Neutrophil (primary cell): ENCODE data around the gene HEBP1.

ENCODE experiments used
- H3K27ac ChIP-seq: fragments of 200-600 bp; sonication (generic); 2 replicates; pipeline ENCODE4 v1.5.1; 2016; ENCODE audit warnings: mild to moderate bottlenecking, moderate library complexity
- H3K27me3 ChIP-seq: fragments of 200-600 bp; sonication (generic); 2 replicates; pipeline ENCODE4 v1.6.0; 2016; ENCODE audit warnings: mild to moderate bottlenecking
- H3K36me3 ChIP-seq: fragments of 200-600 bp; sonication (generic); 2 replicates; pipeline ENCODE4 v1.5.1; 2017
- H3K4me1 ChIP-seq, 2 experiments: fragments of 200-600 bp in 1 of 2; sonication (generic) in 1 of 2; 1 replicate in 1 of 2; 2 replicates in 1 of 2; pipeline versions ENCODE4 v1.5.1 to v1.6.1; 2013 to 2016; ENCODE audit warnings: low read depth in 1 of 2, low read length in 1 of 2, mild to moderate bottlenecking in 1 of 2, moderate library complexity in 1 of 2; ENCODE audit not compliant: control insufficient read depth in 1 of 2, insufficient read depth in 1 of 2
- H3K4me3 ChIP-seq, 2 experiments: fragments of 200-600 bp in 1 of 2; sonication (generic) in 1 of 2; 1 replicate in 1 of 2; 2 replicates in 1 of 2; pipeline ENCODE4 v1.5.1; 2013 to 2016; ENCODE audit warnings: low read depth in 1 of 2, low read length in 1 of 2, mild to moderate bottlenecking in 1 of 2, moderate library complexity in 1 of 2
- H3K9me3 ChIP-seq: fragments of 200-600 bp; sonication (generic); 2 replicates; pipeline ENCODE4 v1.5.1; 2016
- CTCF ChIP-seq: fragments of 200-600 bp; sonication (generic); IDR thresholded peaks from 2 replicates; pipeline ENCODE4 v1.5.1; 2016; ENCODE audit warnings: antibody characterized with exemption

The HEBP1 gene

GRCh38 chr12:12987421-12987820 is 12.6 kb downstream of the HEBP1 start:
- peaks cover 4 to 6% of the 10 kb centered on the region in 2 experiments for H3K4me1 ChIP-seq
- peaks cover 22% of the 10 kb centered on the region for H3K36me3 ChIP-seq
- H3K27me3 ChIP-seq, result no peaks in the 10 kb centered on the region
- H3K27ac ChIP-seq, result no peak overlapping the region
- H3K4me3 ChIP-seq, result no peak overlapping the region
- no peaks in the 10 kb centered on the region for H3K9me3 ChIP-seq
- no peak for TF ChIP-seq CTCF

- Histone ChIP-seq H3K27ac (no peak overlapping the region), H3K36me3 (peaks cover 22% of the 10 kb centered on the region)
These were observed 13.2 kb downstream of the HEBP1 start for GRCh38 chr12:12986775-12987331.

GRCh38 chr12:12985817-12986408 is 14.2 kb downstream of the HEBP1 start:
- H3K4me3 ChIP-seq, result no peak overlapping the region
- H3K9me3 ChIP-seq, result no peaks in the 10 kb centered on the region
- H3K36me3 ChIP-seq, result peaks cover 22% of the 10 kb centered on the region
- no peak overlapping the region for H3K27ac ChIP-seq
- TF ChIP-seq CTCF, result peak; percentile 50
- H3K27me3 ChIP-seq, result no peaks in the 10 kb centered on the region
- H3K4me1 ChIP-seq, result no peaks in the 10 kb centered on the region

More at GRCh38 chr12:12986775-12987331, 13.2 kb downstream of the HEBP1 start:
- no peaks in the 10 kb centered on the region for H3K9me3 ChIP-seq
- H3K4me1 ChIP-seq, result peaks cover 0 to under 1% of the 10 kb centered on the region in 2 experiments
- no peaks in the 10 kb centered on the region for H3K27me3 ChIP-seq
- TF ChIP-seq CTCF, result no peak
- no peak overlapping the region for H3K4me3 ChIP-seq

GRCh38 chr12:12984149-12984548 is 15.9 kb downstream of the HEBP1 start:
- Histone ChIP-seq H3K4me1 (no peaks in the 10 kb centered on the region), H3K27ac (no peak overlapping the region), H3K27me3 (no peaks in the 10 kb centered on the region), H3K9me3 (no peaks in the 10 kb centered on the region), H3K4me3 (no peak overlapping the region), H3K36me3 (peaks cover 30% of the 10 kb centered on the region)
- TF ChIP-seq CTCF, result no peak

- H3K9me3 ChIP-seq, result no peaks in the 10 kb centered on the region
- H3K27me3 ChIP-seq, result no peaks in the 10 kb centered on the region
- no peaks in the 10 kb centered on the region for H3K4me1 ChIP-seq
- H3K4me3 ChIP-seq, result no peak overlapping the region
- peaks cover 28% of the 10 kb centered on the region for H3K36me3 ChIP-seq
- H3K27ac ChIP-seq, result no peak overlapping the region
- TF ChIP-seq CTCF, result no peak
These were observed 16.5 kb downstream of the HEBP1 start for GRCh38 chr12:12983420-12984035.
